Measurements from ENCODE around the gene FAM186B. TPM values are rescaled to one million over a fixed set of nuclear protein-coding genes. Genes with fewer than 3 reads are reported as not detected.

The FAM186B gene
- total RNA-seq, 1 experiment from 2014 or later = 0.46 TPM

- H4K91ac ChIP-seq (ENCODE audit: insufficient read length, low read depth, low read length) = no peak overlapping the region
- H3K9ac ChIP-seq (ENCODE audit: extremely low read depth, insufficient read length, low read length) = no peak overlapping the region
- no peaks in the 10 kb centered on the region for H3K79me1 ChIP-seq (ENCODE audit: insufficient read depth, low read depth, low read length, poor library complexity, severe bottlenecking)
- H3T11ph ChIP-seq (ENCODE audit: low read length) = no peak overlapping the region
- no CpG with 5 or more reads among the region's 1 CpG for WGBS (ENCODE audit: extremely low coverage, insufficient read length, low lambda C conversion rate)
- no peak overlapping the region for H3K4me3 Mint-ChIP-seq
- no peak overlapping the region for H2BK120ac ChIP-seq (ENCODE audit: low read depth, low read length, poor library complexity, severe bottlenecking)
- H3K79me2 ChIP-seq (ENCODE audit: insufficient read depth, low read length) = no peaks in the 10 kb centered on the region
- H2AK5ac ChIP-seq (ENCODE audit: insufficient read length, low read length) = no peak overlapping the region
- H3K27ac ChIP-seq (ENCODE audit: insufficient read length, low read depth, low read length) = no peak overlapping the region
- no peak for DNase-seq
- no peak overlapping the region for H3K27ac Mint-ChIP-seq
- no peak overlapping the region for H2BK15ac ChIP-seq (ENCODE audit: low read depth, low read length)
- no peak overlapping the region for H2BK12ac ChIP-seq (ENCODE audit: insufficient read length, low read depth, low read length)
- no peaks in the 10 kb centered on the region for H3K23me2 ChIP-seq (ENCODE audit: insufficient read length, low read depth, low read length, poor library complexity, severe bottlenecking)
- no peaks in the 10 kb centered on the region for H4K20me1 ChIP-seq (ENCODE audit: control insufficient read depth, insufficient read depth, insufficient read length)
- H3K4me2 ChIP-seq (ENCODE audit: insufficient read depth, insufficient read length, low read length) = no peak overlapping the region
- TF ChIP-seq CTCF (conservative IDR thresholded peaks at IDR 0.05) = no peak
- H2AFZ ChIP-seq (ENCODE audit: low read length) = no peak overlapping the region
- H2BK20ac ChIP-seq (ENCODE audit: low read depth, low read length, poor library complexity, severe bottlenecking) = no peak overlapping the region
- H3K27me3 Mint-ChIP-seq (ENCODE audit: low read depth) = peaks cover 5% of the 10 kb centered on the region
- H3K4ac ChIP-seq (ENCODE audit: low read depth, low read length) = no peak overlapping the region
- no peaks in the 10 kb centered on the region for H3K9me3 Mint-ChIP-seq
- H3K4me1 ChIP-seq (ENCODE audit: insufficient read depth, low read length) = no peaks in the 10 kb centered on the region
- no peak overlapping the region for H3K14ac ChIP-seq (ENCODE audit: insufficient read depth, low read length)
- no peaks in the 10 kb centered on the region for H3K9me3 ChIP-seq (ENCODE audit: control insufficient read depth, low read depth, low read length)
- no peaks in the 10 kb centered on the region for H3K27me3 ChIP-seq (ENCODE audit: insufficient read depth, low read length)
- H3K56ac ChIP-seq (ENCODE audit: insufficient read length, low read depth, low read length) = no peak overlapping the region
- H2BK5ac ChIP-seq (ENCODE audit: insufficient read length, low read length) = no peak overlapping the region
- no peak overlapping the region for H4K8ac ChIP-seq (replicated peaks; ENCODE audit: insufficient read length, low read depth, low read length)
- H3K4me1 Mint-ChIP-seq = peaks cover 0 to 5% of the 10 kb centered on the region in 2 experiments; a peak in 2 of 4 replicates
- H3K23ac ChIP-seq (ENCODE audit: insufficient read length, low read depth, low read length) = no peak overlapping the region
- no peak overlapping the region for H4K5ac ChIP-seq (ENCODE audit: insufficient read length, low read depth, low read length)
- no peak overlapping the region for H3K18ac ChIP-seq (ENCODE audit: insufficient read length, low read depth, low read length)
- peaks cover 0 to 6% (median 4%) of the 10 kb centered on the region in 3 experiments; a peak in 4 of 7 replicates for H3K36me3 Mint-ChIP-seq (ENCODE audit: insufficient read depth in 1 of 3, low read depth in 3 of 3)
Measured at GRCh38 chr12:49603721-49604120, 1.7 kb downstream of the FAM186B start.
